Ovary (tissue), 3 donors: Measurements from ENCODE around the gene NEIL3.

Source experiments
- EP300 ChIP-seq: sonication (generic); formaldehyde crosslinking; IDR thresholded peaks from one replicate; pipeline ENCODE4 v1.6.1; 2017; ENCODE audit warnings: antibody characterized with exemption
- POLR2A ChIP-seq: fragments of 450-650 bp; IDR thresholded peaks from one replicate; pipeline ENCODE4 v1.6.1; 2017; ENCODE audit warnings: antibody characterized with exemption, mild to moderate bottlenecking, moderate library complexity
- TF ChIP-seq, protein P1 (sequence below), 3 donors: fragments of 450-650 bp in 2 of 3; fragments of 200-600 bp in 1 of 3; IDR thresholded peaks; one replicate each; pipeline versions ENCODE4 v1.5.1 to v1.8.0; 2016 to 2022; ENCODE audit warnings: antibody characterized with exemption in 3 of 3, mild to moderate bottlenecking in 1 of 3
- donor health status: DM: no; HTN: no; CAD: no.

DNA sequence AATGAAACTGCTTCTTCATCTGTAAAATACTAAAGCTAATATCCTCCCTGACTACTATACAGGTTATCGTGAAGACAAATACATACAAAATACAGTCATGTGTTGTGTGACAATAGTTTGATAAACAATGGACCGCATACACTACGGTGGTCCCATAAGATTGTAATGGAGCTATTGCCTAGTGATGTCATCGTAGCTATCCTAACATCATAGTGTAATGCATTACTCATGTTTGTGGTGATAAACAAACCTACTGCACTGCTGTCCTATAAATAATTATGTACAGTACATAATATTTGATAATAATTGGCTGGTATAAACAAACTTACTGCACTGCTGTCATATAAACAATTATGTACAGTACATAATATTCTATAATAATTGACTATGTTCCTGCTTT is 5.6 kb upstream of the NEIL3 start:
- TF ChIP-seq, protein P1, sequence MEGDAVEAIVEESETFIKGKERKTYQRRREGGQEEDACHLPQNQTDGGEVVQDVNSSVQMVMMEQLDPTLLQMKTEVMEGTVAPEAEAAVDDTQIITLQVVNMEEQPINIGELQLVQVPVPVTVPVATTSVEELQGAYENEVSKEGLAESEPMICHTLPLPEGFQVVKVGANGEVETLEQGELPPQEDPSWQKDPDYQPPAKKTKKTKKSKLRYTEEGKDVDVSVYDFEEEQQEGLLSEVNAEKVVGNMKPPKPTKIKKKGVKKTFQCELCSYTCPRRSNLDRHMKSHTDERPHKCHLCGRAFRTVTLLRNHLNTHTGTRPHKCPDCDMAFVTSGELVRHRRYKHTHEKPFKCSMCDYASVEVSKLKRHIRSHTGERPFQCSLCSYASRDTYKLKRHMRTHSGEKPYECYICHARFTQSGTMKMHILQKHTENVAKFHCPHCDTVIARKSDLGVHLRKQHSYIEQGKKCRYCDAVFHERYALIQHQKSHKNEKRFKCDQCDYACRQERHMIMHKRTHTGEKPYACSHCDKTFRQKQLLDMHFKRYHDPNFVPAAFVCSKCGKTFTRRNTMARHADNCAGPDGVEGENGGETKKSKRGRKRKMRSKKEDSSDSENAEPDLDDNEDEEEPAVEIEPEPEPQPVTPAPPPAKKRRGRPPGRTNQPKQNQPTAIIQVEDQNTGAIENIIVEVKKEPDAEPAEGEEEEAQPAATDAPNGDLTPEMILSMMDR (IDR thresholded peaks at IDR 0.05), result no peak
- no peak for TF ChIP-seq POLR2A
- TF ChIP-seq EP300, result no peak
